ENCODE measurements around the gene PIK3C2G. TPM values are rescaled to one million over a fixed set of nuclear protein-coding genes. Genes with fewer than 3 reads are reported as not detected.

The PIK3C2G gene
- total and polyA plus RNA-seq, 4 donors: 0.11 to 4.8 (median 0.74) TPM; not detected in 1

- H3K4me1 ChIP-seq (ENCODE audit: control insufficient read depth in 5 of 5, insufficient read depth in 5 of 5, low read length in 5 of 5): no peaks in the 10 kb centered on the region
- DNase-seq: no peak
Measured at GRCh38 chr12:18591473-18591872, 330.2 kb downstream of the PIK3C2G start.

DNA sequence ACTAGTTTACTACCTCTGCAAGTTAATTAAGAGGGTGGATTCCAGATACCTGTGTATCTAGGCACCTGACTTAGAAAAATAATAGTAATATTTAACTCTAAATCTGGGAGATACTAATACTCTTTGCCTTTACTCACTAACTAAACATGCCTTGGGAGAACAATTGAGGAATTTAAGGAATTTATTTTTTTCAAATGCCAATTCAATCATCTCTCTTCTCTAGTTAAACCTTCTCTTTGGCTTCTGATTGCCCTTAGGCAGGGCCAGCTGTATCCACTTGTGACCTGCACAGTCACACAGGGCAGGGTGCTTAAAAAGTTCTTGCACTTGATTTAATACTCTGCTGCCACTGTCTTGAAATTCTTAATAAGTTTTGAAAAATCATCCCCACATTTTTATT is 334.1 kb downstream of the PIK3C2G start:
- H3K27me3 ChIP-seq (ENCODE audit: control insufficient read depth in 3 of 3, insufficient read depth in 3 of 3, low read length in 2 of 3): no peaks in the 10 kb centered on the region
- H3K27ac ChIP-seq (ENCODE audit: low read depth in 1 of 2, low read length in 1 of 2): no peak overlapping the region
- no peak overlapping the region for H3K4me3 ChIP-seq
- ATAC-seq (ENCODE audit: insufficient read depth, low FRiP score) (no peak), DNase-seq (no peak)
- H3K9me3 ChIP-seq (ENCODE audit: control insufficient read depth in 4 of 4, insufficient read depth in 3 of 4, low read length in 3 of 4): no peaks in the 10 kb centered on the region
- H3K9ac ChIP-seq (ENCODE audit: insufficient read depth in 1 of 2, low read length in 2 of 2): no peak overlapping the region
- H3K4me1 ChIP-seq (ENCODE audit: control insufficient read depth in 5 of 5, insufficient read depth in 5 of 5, low read length in 5 of 5): no peaks in the 10 kb centered on the region
- no peak for TF ChIP-seq CTCF (IDR thresholded peaks at IDR 0.05; ENCODE audit: control extremely low read depth, extremely low read depth)
- no peaks in the 10 kb centered on the region for H3K36me3 ChIP-seq (ENCODE audit: control insufficient read depth in 4 of 4, insufficient read depth in 4 of 4, low read length in 4 of 4)

More at GRCh38 chr12:18591473-18591872, 330.2 kb downstream of the PIK3C2G start:
- Histone ChIP-seq H3K27ac (ENCODE audit: low read depth in 1 of 2, low read length in 1 of 2) (no peak overlapping the region), H3K27me3 (ENCODE audit: control insufficient read depth in 3 of 3, insufficient read depth in 3 of 3, low read length in 2 of 3) (no peaks in the 10 kb centered on the region), H3K36me3 (ENCODE audit: control insufficient read depth in 4 of 4, insufficient read depth in 4 of 4, low read length in 4 of 4) (no peaks in the 10 kb centered on the region), H3K9me3 (ENCODE audit: control insufficient read depth in 4 of 4, insufficient read depth in 3 of 4, low read length in 3 of 4) (no peaks in the 10 kb centered on the region), H3K4me3 (no peak overlapping the region), H3K9ac (ENCODE audit: insufficient read depth in 1 of 2, low read length in 2 of 2) (no peak overlapping the region)
- TF ChIP-seq CTCF (IDR thresholded peaks at IDR 0.05; ENCODE audit: control extremely low read depth, extremely low read depth): no peak
- no peak for ATAC-seq (ENCODE audit: insufficient read depth, low FRiP score)

GRCh38 chr12:18601962-18602361 is 340.6 kb downstream of the PIK3C2G start:
- Histone ChIP-seq H3K27ac (ENCODE audit: low read depth in 1 of 2, low read length in 1 of 2) (no peak overlapping the region), H3K4me3 (no peak overlapping the region), H3K27me3 (ENCODE audit: control insufficient read depth in 3 of 3, insufficient read depth in 3 of 3, low read length in 2 of 3) (no peaks in the 10 kb centered on the region), H3K36me3 (ENCODE audit: control insufficient read depth in 4 of 4, insufficient read depth in 4 of 4, low read length in 4 of 4) (no peaks in the 10 kb centered on the region), H3K4me1 (ENCODE audit: control insufficient read depth in 5 of 5, insufficient read depth in 5 of 5, low read length in 5 of 5) (no peaks in the 10 kb centered on the region), H3K9me3 (ENCODE audit: control insufficient read depth in 4 of 4, insufficient read depth in 3 of 4, low read length in 3 of 4) (no peaks in the 10 kb centered on the region), H3K9ac (ENCODE audit: insufficient read depth in 1 of 2, low read length in 2 of 2) (no peak overlapping the region)
- WGBS, 2 donors: 91 to 93% methylated on average over 7 of the region's 7 CpGs
- DNase-seq (no peak), ATAC-seq (ENCODE audit: insufficient read depth, low FRiP score) (no peak)
- no peak for TF ChIP-seq CTCF (IDR thresholded peaks at IDR 0.05; ENCODE audit: control extremely low read depth, extremely low read depth)

GRCh38 chr12:18612971-18613370 is 351.7 kb downstream of the PIK3C2G start:
- WGBS, 2 donors: 75 to 88% methylated on average over 2 of the region's 2 CpGs
- no peak overlapping the region for H3K9ac ChIP-seq (ENCODE audit: insufficient read depth in 1 of 2, low read length in 2 of 2)
- no peak for DNase-seq
- H3K36me3 ChIP-seq (ENCODE audit: control insufficient read depth in 4 of 4, insufficient read depth in 4 of 4, low read length in 4 of 4): no peaks in the 10 kb centered on the region
- ATAC-seq (ENCODE audit: insufficient read depth, low FRiP score): no peak
- H3K27ac ChIP-seq (ENCODE audit: low read depth in 1 of 2, low read length in 1 of 2): no peak overlapping the region
- no peaks in the 10 kb centered on the region for H3K27me3 ChIP-seq (ENCODE audit: control insufficient read depth in 3 of 3, insufficient read depth in 3 of 3, low read length in 2 of 3)
- no peak for TF ChIP-seq CTCF (IDR thresholded peaks at IDR 0.05; ENCODE audit: control extremely low read depth, extremely low read depth)
- peaks cover 0 to 2% (median 0%) of the 10 kb centered on the region in 5 donors for H3K4me1 ChIP-seq (ENCODE audit: control insufficient read depth in 5 of 5, insufficient read depth in 5 of 5, low read length in 5 of 5)
- H3K9me3 ChIP-seq (ENCODE audit: control insufficient read depth in 4 of 4, insufficient read depth in 3 of 4, low read length in 3 of 4): no peaks in the 10 kb centered on the region
- H3K4me3 ChIP-seq: no peak overlapping the region

Data from lung (tissue), 12 donors.